Parathyroid adenoma (tissue), 2 donors: ENCODE data around the gene GJB4.

Experiments
- H2AFZ ChIP-seq: fragments of 300-600 bp; sonication (generic); one replicate; pipeline ENCODE4 v1.7.0; 2017; ENCODE audit warnings: antibody characterized with exemption, mild to moderate bottlenecking
- H3K27ac ChIP-seq: fragments of 300-600 bp; sonication (generic); one replicate; pipeline ENCODE4 v1.7.0; 2017
- H3K27me3 ChIP-seq: fragments of 300-600 bp; sonication (generic); one replicate; pipeline ENCODE4 v1.7.0; 2017; ENCODE audit warnings: low read length; ENCODE audit not compliant: control insufficient read depth, insufficient read depth
- H3K36me3 ChIP-seq: fragments of 300-600 bp; sonication (generic); one replicate; pipeline ENCODE4 v1.7.0; 2017; ENCODE audit warnings: low read length; ENCODE audit not compliant: control insufficient read depth, insufficient read depth
- H3K4me1 ChIP-seq: fragments of 300-600 bp; sonication (generic); one replicate; pipeline ENCODE4 v1.7.0; 2017; ENCODE audit warnings: control low read depth
- H3K4me2 ChIP-seq: fragments of 300-600 bp; sonication (generic); one replicate; pipeline ENCODE4 v1.7.0; 2017; ENCODE audit warnings: low read length
- H3K4me3 ChIP-seq: fragments of 300-600 bp; sonication (generic); one replicate; pipeline ENCODE4 v1.7.0; 2017; ENCODE audit warnings: low read depth, low read length
- H3K79me2 ChIP-seq: fragments of 300-600 bp; sonication (generic); one replicate; pipeline ENCODE4 v1.7.0; 2017; ENCODE audit warnings: control low read depth
- H3K9ac ChIP-seq: fragments of 300-600 bp; sonication (generic); one replicate; pipeline ENCODE4 v1.7.0; 2017; ENCODE audit warnings: mild to moderate bottlenecking
- H3K9me3 ChIP-seq: fragments of 300-600 bp; sonication (generic); one replicate; pipeline ENCODE4 v1.7.0; 2017; ENCODE audit warnings: low read length; ENCODE audit not compliant: control insufficient read depth
- TF ChIP-seq, protein P1 (sequence below): fragments of 300-600 bp; sonication (generic); IDR thresholded peaks from one replicate; pipeline ENCODE4 v1.7.0; 2017; ENCODE audit warnings: antibody characterized with exemption, mild to moderate bottlenecking
- donor health status: primary hyperparathyroidism.

GJB4 gene

DNA sequence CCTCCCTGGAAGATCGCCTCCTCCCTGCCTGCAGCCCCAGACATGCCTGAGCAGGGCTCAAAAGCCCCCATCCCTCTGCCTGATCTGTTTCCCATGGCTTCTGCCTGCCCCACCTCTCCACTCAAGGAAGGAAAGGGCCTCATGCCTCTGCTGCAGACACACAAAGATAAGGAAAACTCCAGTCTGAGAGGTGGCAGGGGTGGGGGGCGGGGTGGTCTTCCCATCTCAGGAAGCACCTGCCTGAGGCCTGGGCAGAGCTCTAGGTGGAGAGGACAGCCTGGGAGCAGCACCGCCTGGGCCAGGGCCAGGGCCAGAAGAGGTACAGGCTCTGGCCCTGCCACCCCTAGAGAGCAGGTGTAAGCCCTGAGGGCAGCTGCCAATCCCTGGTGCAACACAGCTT, 17.4 kb downstream of the GJB4 start:
- Histone ChIP-seq H2AFZ (no peak overlapping the region), H3K9ac (no peak overlapping the region), H3K4me1 (no peaks in the 10 kb centered on the region), H3K36me3 (no peaks in the 10 kb centered on the region), H3K9me3 (no peaks in the 10 kb centered on the region), H3K4me2 (no peak overlapping the region), H3K79me2 (no peaks in the 10 kb centered on the region), H3K27ac (no peak overlapping the region), H3K27me3 (no peaks in the 10 kb centered on the region), H3K4me3 (no peak overlapping the region)
- TF ChIP-seq, protein P1, sequence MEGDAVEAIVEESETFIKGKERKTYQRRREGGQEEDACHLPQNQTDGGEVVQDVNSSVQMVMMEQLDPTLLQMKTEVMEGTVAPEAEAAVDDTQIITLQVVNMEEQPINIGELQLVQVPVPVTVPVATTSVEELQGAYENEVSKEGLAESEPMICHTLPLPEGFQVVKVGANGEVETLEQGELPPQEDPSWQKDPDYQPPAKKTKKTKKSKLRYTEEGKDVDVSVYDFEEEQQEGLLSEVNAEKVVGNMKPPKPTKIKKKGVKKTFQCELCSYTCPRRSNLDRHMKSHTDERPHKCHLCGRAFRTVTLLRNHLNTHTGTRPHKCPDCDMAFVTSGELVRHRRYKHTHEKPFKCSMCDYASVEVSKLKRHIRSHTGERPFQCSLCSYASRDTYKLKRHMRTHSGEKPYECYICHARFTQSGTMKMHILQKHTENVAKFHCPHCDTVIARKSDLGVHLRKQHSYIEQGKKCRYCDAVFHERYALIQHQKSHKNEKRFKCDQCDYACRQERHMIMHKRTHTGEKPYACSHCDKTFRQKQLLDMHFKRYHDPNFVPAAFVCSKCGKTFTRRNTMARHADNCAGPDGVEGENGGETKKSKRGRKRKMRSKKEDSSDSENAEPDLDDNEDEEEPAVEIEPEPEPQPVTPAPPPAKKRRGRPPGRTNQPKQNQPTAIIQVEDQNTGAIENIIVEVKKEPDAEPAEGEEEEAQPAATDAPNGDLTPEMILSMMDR, result no peak

DNA sequence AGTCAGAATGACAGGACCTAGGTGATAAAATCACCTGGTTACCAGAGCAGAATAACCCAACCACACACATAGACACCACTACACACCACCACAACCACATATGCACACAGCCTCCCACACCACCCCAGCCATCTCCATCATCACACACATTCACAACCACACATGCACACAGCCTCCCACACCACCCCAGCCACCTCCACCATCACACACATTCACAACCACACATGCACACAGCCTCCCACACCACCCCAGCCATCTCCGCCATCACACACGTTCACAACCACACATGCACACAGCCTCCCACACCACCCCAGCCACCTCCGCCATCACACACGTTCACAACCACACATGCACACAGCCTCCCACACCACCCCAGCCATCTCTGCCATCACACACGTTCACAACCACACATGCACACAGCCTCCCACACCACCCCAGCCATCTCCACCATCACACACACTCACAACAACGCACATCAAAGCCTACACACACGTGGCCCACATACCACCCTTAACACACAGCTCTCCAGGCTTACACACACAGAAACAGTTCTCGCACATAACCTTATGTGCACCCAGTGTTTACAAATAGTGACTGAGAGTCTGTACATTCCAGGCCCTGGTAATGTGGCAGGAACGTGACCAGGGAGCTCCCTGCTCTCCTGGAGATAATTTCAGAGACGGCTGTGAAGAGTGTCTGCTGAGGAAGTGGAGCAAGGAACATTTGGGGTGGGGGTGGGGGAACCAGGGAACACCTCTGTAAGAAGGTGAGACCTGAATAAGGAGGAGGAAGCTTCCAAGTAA, 18.2 kb downstream of the GJB4 start:
- no peak overlapping the region for H3K27ac ChIP-seq
- no peaks in the 10 kb centered on the region for H3K27me3 ChIP-seq
- H3K4me3 ChIP-seq, result no peak overlapping the region

DNA sequence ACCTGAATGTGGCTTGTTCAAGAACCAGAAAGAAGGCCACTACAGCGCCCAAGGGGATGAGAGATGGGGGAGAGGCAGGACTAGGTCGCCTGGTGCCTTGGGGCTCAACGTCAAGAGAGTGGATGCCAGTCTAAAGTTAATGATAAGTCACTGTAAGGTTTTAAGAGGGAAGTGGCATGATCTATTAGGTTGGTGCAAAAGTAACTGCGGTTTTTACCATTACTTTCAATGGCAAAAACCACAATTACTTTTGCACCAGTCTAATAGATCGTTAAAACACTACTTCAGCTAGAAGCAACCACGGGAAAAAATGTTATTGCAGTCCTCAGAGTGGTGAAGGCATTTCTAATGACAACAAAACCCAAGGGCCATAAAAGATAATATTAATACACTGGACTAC, 18.8 kb downstream of the GJB4 start:
- H3K4me2 ChIP-seq, result no peak overlapping the region
- no peak overlapping the region for H3K9ac ChIP-seq
- H3K9me3 ChIP-seq, result no peaks in the 10 kb centered on the region
- no peaks in the 10 kb centered on the region for H3K27me3 ChIP-seq
- TF ChIP-seq, protein P1, result no peak
- no peak overlapping the region for H3K4me3 ChIP-seq
- no peak overlapping the region for H2AFZ ChIP-seq
- H3K79me2 ChIP-seq, result no peaks in the 10 kb centered on the region
- no peak overlapping the region for H3K27ac ChIP-seq
- H3K4me1 ChIP-seq, result no peaks in the 10 kb centered on the region
- H3K36me3 ChIP-seq, result no peaks in the 10 kb centered on the region

More for the DNA sequence above, 18.2 kb downstream of the GJB4 start:
- no peaks in the 10 kb centered on the region for H3K79me2 ChIP-seq
- H3K9ac ChIP-seq, result no peak overlapping the region
- H3K4me1 ChIP-seq, result no peaks in the 10 kb centered on the region
- no peak overlapping the region for H3K4me2 ChIP-seq
- no peaks in the 10 kb centered on the region for H3K36me3 ChIP-seq
- TF ChIP-seq, protein P1, result no peak
- no peak overlapping the region for H2AFZ ChIP-seq
- no peaks in the 10 kb centered on the region for H3K9me3 ChIP-seq

DNA sequence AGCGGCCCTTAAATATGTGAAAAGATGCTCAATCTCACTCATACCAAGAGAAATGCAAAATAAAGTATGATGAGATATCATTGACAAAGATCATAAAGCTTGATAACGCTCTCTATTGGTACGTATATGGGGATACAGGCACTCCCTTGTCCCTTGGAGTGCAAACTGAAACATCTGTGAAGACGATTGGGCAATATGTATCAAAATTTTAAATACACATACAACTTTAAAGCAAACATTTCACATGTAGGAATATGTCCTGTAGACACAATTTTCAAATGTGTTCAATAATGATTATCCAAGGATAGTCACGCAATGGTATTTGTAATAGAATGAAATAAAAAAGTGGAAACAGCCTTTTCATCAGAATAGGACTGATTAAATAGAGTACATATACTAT, 19.5 kb downstream of the GJB4 start:
- no peak overlapping the region for H2AFZ ChIP-seq
- H3K79me2 ChIP-seq, result no peaks in the 10 kb centered on the region
- no peak overlapping the region for H3K4me3 ChIP-seq
- H3K27me3 ChIP-seq, result no peaks in the 10 kb centered on the region
- TF ChIP-seq, protein P1, result no peak
- no peak overlapping the region for H3K9ac ChIP-seq
- H3K4me1 ChIP-seq, result no peaks in the 10 kb centered on the region
- no peaks in the 10 kb centered on the region for H3K9me3 ChIP-seq
- H3K27ac ChIP-seq, result no peak overlapping the region
- no peaks in the 10 kb centered on the region for H3K36me3 ChIP-seq
- no peak overlapping the region for H3K4me2 ChIP-seq

DNA sequence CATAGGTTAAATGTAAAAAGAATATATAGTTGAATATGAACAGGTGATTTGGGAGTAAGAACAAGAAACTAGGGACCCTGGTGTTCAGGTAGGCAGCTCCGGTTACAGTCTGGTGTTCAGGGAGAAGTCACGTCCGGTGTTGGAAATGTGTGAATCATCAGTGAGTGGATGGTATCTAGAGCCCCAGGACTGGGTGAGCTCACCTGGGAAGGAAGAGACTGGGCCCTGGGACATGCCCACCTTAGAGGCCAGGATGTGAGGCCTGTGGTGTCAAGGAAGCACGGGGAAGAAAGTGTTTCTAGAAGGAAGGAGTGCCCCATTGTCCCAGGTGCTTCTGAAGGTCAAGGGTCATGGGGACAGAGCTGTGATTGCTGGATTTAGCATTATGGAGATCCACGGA, 20.0 kb downstream of the GJB4 start:
- H2AFZ ChIP-seq, result no peak overlapping the region
- no peak overlapping the region for H3K27ac ChIP-seq
- H3K79me2 ChIP-seq, result no peaks in the 10 kb centered on the region
- no peak overlapping the region for H3K9ac ChIP-seq
- H3K4me3 ChIP-seq, result no peak overlapping the region
- no peaks in the 10 kb centered on the region for H3K36me3 ChIP-seq
- no peaks in the 10 kb centered on the region for H3K4me1 ChIP-seq
- H3K27me3 ChIP-seq, result no peaks in the 10 kb centered on the region
- H3K4me2 ChIP-seq, result no peak overlapping the region
- no peaks in the 10 kb centered on the region for H3K9me3 ChIP-seq
- TF ChIP-seq, protein P1, result no peak
